Measurements from ENCODE around the gene CGNL1.

Gene CGNL1

GRCh38 chr15:57462381-57462780 lies 86.1 kb downstream of the CGNL1 start:
- TF ChIP-seq, protein P1, sequence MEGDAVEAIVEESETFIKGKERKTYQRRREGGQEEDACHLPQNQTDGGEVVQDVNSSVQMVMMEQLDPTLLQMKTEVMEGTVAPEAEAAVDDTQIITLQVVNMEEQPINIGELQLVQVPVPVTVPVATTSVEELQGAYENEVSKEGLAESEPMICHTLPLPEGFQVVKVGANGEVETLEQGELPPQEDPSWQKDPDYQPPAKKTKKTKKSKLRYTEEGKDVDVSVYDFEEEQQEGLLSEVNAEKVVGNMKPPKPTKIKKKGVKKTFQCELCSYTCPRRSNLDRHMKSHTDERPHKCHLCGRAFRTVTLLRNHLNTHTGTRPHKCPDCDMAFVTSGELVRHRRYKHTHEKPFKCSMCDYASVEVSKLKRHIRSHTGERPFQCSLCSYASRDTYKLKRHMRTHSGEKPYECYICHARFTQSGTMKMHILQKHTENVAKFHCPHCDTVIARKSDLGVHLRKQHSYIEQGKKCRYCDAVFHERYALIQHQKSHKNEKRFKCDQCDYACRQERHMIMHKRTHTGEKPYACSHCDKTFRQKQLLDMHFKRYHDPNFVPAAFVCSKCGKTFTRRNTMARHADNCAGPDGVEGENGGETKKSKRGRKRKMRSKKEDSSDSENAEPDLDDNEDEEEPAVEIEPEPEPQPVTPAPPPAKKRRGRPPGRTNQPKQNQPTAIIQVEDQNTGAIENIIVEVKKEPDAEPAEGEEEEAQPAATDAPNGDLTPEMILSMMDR (IDR thresholded peaks at IDR 0.05; ENCODE audit: extremely low read depth, missing control alignments) = no peak
- no peak for DNase-seq (ENCODE audit: low spot score)

DNA sequence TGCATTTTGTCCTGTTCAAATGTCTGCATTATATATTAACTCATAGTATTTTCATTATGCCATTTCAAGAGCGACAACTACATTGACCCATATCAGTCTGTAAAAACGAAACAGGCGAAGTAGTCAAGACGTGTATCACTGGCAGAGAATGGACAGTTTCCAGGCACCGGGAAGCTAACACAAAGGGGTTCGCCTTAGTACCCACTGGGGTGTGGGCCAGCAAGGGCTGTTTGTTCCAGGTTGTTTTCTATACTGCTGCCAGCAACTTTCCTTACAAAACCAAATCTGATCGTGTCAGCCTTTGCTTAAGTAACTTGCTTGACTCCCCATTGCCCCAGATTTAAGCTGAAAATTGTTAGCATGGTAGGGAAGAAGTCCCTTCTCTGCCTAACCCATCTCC lies 87.1 kb downstream of the CGNL1 start:
- DNase-seq (ENCODE audit: low spot score) = no peak
- TF ChIP-seq, protein P1 (IDR thresholded peaks at IDR 0.05; ENCODE audit: extremely low read depth, missing control alignments) = no peak

DNA sequence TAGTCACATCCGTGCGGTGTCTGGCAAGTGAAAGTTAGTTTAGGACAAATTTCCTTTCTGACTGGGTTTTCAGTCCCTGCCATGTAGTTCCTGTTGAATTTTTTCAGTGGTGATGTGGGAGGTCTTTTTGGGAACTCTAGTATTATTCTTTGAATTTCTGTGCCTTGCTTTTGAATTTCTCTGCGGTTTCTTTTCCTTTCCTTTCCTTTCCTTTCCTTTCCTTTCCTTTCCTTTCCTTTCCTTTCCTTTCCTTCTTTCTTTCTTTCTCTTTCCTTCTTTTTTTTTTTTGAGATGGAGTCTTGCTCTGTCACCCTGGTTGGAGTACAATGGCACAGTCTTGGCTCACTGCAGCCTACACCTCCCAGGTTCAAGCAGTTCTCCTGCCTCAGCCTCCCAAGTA lies 88.2 kb downstream of the CGNL1 start:
- no peak for DNase-seq (ENCODE audit: low spot score)
- TF ChIP-seq, protein P1 (IDR thresholded peaks at IDR 0.05; ENCODE audit: extremely low read depth, missing control alignments) = no peak

- no peak for DNase-seq (ENCODE audit: low spot score)
- TF ChIP-seq, protein P1 (IDR thresholded peaks at IDR 0.05; ENCODE audit: extremely low read depth, missing control alignments) = no peak
Observed at GRCh38 chr15:57468486-57468885, 92.2 kb downstream of the CGNL1 start.

DNA sequence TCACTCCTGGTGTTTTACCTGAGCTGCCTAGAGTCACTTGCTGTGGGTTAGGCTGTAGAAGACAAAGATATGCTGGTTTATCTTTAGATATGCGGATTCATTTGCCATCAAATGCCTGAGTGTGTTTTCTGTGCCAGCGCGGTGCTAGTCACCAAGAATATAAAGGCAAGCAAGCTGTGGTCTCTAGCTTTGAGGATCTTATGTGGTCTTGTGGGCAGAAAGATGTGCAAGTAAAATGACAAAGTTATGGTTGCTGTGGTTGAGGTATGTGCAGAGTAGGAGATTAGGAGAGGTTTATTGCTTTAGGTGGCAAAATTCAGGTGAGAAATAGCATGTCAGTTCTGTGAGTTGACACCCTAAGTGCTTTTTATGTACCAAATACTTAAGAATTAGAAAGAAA lies 94.2 kb downstream of the CGNL1 start:
- no peak for DNase-seq (ENCODE audit: low spot score)
- TF ChIP-seq, protein P1 (IDR thresholded peaks at IDR 0.05; ENCODE audit: extremely low read depth, missing control alignments) = no peak

GRCh38 chr15:57472861-57473260 lies 96.6 kb downstream of the CGNL1 start:
- DNase-seq (ENCODE audit: low spot score) = no peak
- TF ChIP-seq, protein P1 (IDR thresholded peaks at IDR 0.05; ENCODE audit: extremely low read depth, missing control alignments) = no peak

- DNase-seq (ENCODE audit: low spot score) = no peak
- TF ChIP-seq, protein P1 (IDR thresholded peaks at IDR 0.05; ENCODE audit: extremely low read depth, missing control alignments) = no peak
Observed at GRCh38 chr15:57476533-57476975, 100.2 kb downstream of the CGNL1 start.
